ENCODE data around the gene LRMDA. TPM values are rescaled to one million over a fixed set of nuclear protein-coding genes. Genes with fewer than 3 reads are reported as not detected.

Gene LRMDA
- total RNA-seq, 2 experiments from 2014 or later: not detected

- Mint-ChIP-seq H3K9me3 (peaks cover 3% of the 10 kb centered on the region), H3K36me3 (ENCODE audit: low read depth) (no peaks in the 10 kb centered on the region), H3K4me3 (no peak overlapping the region), H3K27ac (no peak overlapping the region), H3K27me3 (ENCODE audit: low read depth) (peaks cover 2% of the 10 kb centered on the region), H3K4me1 (ENCODE audit: low read depth) (no peaks in the 10 kb centered on the region)
- intact Hi-C loops (cut with micrococcal nuclease): loop anchor here (10.0 kb wide), 1 partner anchor 951 kb away; no protein-coding TSS in a partner anchor
- CTCF ChIA-PET: interaction anchor here (0.6 kb wide), 2 partner anchors 22 to 212 kb away, joined by 3 to 4 read pairs; no protein-coding TSS in a partner anchor
- DNase-seq: no peak
These were observed 602.2 kb downstream of the LRMDA start for GRCh38 chr10:76033457-76034196.

- DNase-seq: no peak
- CTCF ChIA-PET: interaction anchor here (0.6 kb wide), 2 partner anchors 21 to 598 kb away, joined by 3 read pairs; no protein-coding TSS in a partner anchor
- intact Hi-C loops (cut with micrococcal nuclease): loop anchor here (5.0 to 10.0 kb wide), 2 partner anchors 742 to 950 kb away; no protein-coding TSS in a partner anchor
- Mint-ChIP-seq H3K9me3 (peaks cover 6% of the 10 kb centered on the region), H3K27me3 (ENCODE audit: low read depth) (peaks cover 2% of the 10 kb centered on the region), H3K36me3 (ENCODE audit: low read depth) (no peaks in the 10 kb centered on the region), H3K4me3 (no peak overlapping the region), H3K4me1 (ENCODE audit: low read depth) (no peaks in the 10 kb centered on the region), H3K27ac (no peak overlapping the region)
These were observed 603.2 kb downstream of the LRMDA start for GRCh38 chr10:76034353-76035205.

- H3K9me3 Mint-ChIP-seq: peaks cover 6% of the 10 kb centered on the region
- CTCF ChIA-PET: interaction anchor here (0.6 to 1.7 kb wide), 2 partner anchors 16 to 599 kb away, joined by 3 to 8 read pairs; no protein-coding TSS in a partner anchor
These were observed 604.0 kb downstream of the LRMDA start for GRCh38 chr10:76035206-76036110.

DNA sequence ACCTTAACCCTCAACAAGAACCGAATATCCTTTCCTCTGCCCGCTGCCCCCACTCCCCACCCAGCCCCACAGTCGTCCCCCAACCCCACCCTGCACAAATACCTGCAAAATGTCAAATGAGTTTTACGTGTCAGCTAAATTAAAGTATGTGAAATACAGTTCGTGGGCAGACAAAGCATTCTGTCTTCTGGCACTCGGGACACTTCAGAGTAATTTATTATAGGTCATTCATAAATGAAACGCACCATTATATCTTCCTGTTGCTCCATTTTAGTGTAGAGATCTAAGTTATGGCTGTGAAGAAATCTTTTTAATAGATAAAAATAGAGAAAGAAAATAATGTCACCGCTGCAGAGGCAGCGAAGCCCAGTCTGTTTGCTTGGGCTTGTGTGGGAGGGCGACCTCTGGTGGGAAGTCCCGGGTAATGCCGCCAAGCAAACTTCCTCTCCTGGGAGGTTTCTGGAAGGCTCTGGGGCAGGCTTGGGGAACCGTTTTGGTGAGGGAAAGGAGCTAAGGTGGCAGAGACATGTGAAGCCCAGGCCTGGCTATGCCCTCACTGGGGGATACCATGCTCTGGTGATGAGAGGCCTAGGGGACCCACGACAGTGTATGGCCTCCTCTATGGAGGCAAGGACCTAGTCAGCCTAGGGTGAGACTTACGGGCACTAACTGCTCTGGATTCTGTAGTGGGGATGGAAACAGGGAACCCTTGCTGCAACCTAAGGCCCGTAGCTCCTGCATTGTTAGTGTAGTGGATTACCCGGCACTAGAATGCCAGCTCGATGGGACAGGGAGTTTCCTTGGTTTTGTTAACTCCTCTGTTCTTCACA, 604.9 kb downstream of the LRMDA start:
- CTCF ChIA-PET: interaction anchor here (0.6 to 1.8 kb wide), 9 partner anchors 7 to 1081 kb away, joined by 3 to 8 read pairs (median 3); no protein-coding TSS in a partner anchor
- intact Hi-C loops (cut with micrococcal nuclease): loop anchor here (1.0 to 10.0 kb wide), 3 partner anchors 636 to 948 kb away; no protein-coding TSS in a partner anchor

More at GRCh38 chr10:76035206-76036110, 604.0 kb downstream of the LRMDA start:
- intact Hi-C loops (cut with micrococcal nuclease): loop anchor here (1.0 to 10.0 kb wide), 3 partner anchors 635 to 949 kb away; no protein-coding TSS in a partner anchor
- Mint-ChIP-seq H3K4me1 (ENCODE audit: low read depth) (no peaks in the 10 kb centered on the region), H3K36me3 (ENCODE audit: low read depth) (no peaks in the 10 kb centered on the region), H3K27me3 (ENCODE audit: low read depth) (peaks cover 2% of the 10 kb centered on the region), H3K27ac (no peak overlapping the region), H3K4me3 (no peak overlapping the region)
- no peak for DNase-seq

DNA sequence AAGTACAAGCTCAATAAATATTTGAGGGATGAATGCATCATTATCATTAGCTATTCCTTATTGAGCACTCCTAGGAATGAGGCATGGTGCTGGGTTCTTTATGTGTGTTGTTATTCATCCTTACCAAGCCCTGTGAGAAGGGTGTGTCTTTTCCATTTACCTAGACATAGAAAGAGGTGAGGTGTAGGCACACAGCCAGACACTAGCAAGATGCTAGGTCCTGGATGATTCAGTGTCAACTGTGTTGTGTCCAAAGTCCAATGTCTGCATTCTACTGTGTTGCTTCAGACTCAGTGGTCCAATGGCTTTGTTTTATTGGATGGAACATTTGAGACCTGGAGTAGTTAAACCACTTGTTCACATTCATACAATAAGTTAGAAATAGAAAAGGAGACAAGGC, 605.5 kb downstream of the LRMDA start:
- Mint-ChIP-seq H3K4me1 (ENCODE audit: low read depth) (no peaks in the 10 kb centered on the region), H3K27ac (no peak overlapping the region), H3K36me3 (ENCODE audit: low read depth) (no peaks in the 10 kb centered on the region), H3K4me3 (no peak overlapping the region), H3K9me3 (peaks cover 7% of the 10 kb centered on the region), H3K27me3 (ENCODE audit: low read depth) (peaks cover 2% of the 10 kb centered on the region)
- intact Hi-C loops (cut with micrococcal nuclease): loop anchor here (1.0 to 10.0 kb wide), 3 partner anchors 637 to 948 kb away; no protein-coding TSS in a partner anchor
- CTCF ChIA-PET: interaction anchor here (0.6 to 1.8 kb wide), 8 partner anchors 8 to 1081 kb away, joined by 3 to 8 read pairs (median 4); no protein-coding TSS in a partner anchor
- DNase-seq: no peak

More for the DNA sequence above, 604.9 kb downstream of the LRMDA start:
- Mint-ChIP-seq H3K36me3 (ENCODE audit: low read depth) (no peaks in the 10 kb centered on the region), H3K9me3 (peaks cover 7% of the 10 kb centered on the region), H3K4me1 (ENCODE audit: low read depth) (no peaks in the 10 kb centered on the region), H3K27ac (no peak overlapping the region), H3K4me3 (no peak overlapping the region), H3K27me3 (ENCODE audit: low read depth) (peaks cover 2% of the 10 kb centered on the region)
- DNase-seq: peak; percentile 64

- Mint-ChIP-seq H3K4me3 (no peak overlapping the region), H3K9me3 (peaks cover 7% of the 10 kb centered on the region), H3K27me3 (ENCODE audit: low read depth) (peaks cover 2% of the 10 kb centered on the region), H3K27ac (no peak overlapping the region), H3K36me3 (ENCODE audit: low read depth) (no peaks in the 10 kb centered on the region), H3K4me1 (ENCODE audit: low read depth) (no peaks in the 10 kb centered on the region)
- CTCF ChIA-PET: interaction anchor here (1.1 to 1.8 kb wide), 2 partner anchors 8 to 10 kb away, joined by 4 to 8 read pairs; no protein-coding TSS in a partner anchor
- intact Hi-C loops (cut with micrococcal nuclease): loop anchor here (5.0 to 10.0 kb wide), 2 partner anchors 745 to 947 kb away; no protein-coding TSS in a partner anchor
- DNase-seq: no peak
These were observed 606.2 kb downstream of the LRMDA start for GRCh38 chr10:76037531-76038155.

DNA sequence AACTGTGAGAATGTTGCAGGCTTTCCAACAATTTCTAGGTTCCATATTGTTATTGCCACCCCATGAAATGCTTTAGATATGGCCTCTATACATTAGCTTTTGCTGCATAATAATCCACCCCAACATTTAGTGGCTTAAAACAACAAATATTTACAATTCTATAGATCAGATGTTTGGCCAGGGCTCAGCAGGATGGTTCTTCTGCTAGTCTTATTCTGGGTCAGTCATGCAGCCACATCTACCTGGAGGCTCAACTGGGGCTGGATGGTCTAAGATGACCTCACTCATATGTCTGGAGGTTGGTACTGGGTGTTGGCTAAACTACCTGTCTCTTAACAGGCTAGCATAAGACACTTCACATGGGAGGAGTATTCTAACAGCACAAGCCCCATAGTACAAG, 607.3 kb downstream of the LRMDA start:
- peaks cover 7% of the 10 kb centered on the region for H3K9me3 Mint-ChIP-seq
- CTCF ChIA-PET: no interaction called here

GRCh38 chr10:76040107-76040829, 608.8 kb downstream of the LRMDA start:
- intact Hi-C loops (cut with micrococcal nuclease): no loop called here
- Mint-ChIP-seq H3K4me1 (ENCODE audit: low read depth) (no peaks in the 10 kb centered on the region), H3K27me3 (ENCODE audit: low read depth) (no peaks in the 10 kb centered on the region), H3K4me3 (no peak overlapping the region), H3K36me3 (ENCODE audit: low read depth) (no peaks in the 10 kb centered on the region), H3K9me3 (peaks cover 7% of the 10 kb centered on the region), H3K27ac (no peak overlapping the region)
- no peak for DNase-seq
- CTCF ChIA-PET: no interaction called here

More for the DNA sequence above, 607.3 kb downstream of the LRMDA start:
- intact Hi-C loops (cut with micrococcal nuclease): loop anchor here (5.0 to 10.0 kb wide), 2 partner anchors 746 to 946 kb away; no protein-coding TSS in a partner anchor
- no peaks in the 10 kb centered on the region for H3K4me1 Mint-ChIP-seq (ENCODE audit: low read depth)
- H3K27ac Mint-ChIP-seq: no peak overlapping the region
- H3K4me3 Mint-ChIP-seq: no peak overlapping the region
- DNase-seq: no peak
- H3K36me3 Mint-ChIP-seq (ENCODE audit: low read depth): no peaks in the 10 kb centered on the region
- H3K27me3 Mint-ChIP-seq (ENCODE audit: low read depth): no peaks in the 10 kb centered on the region

- peaks cover 7% of the 10 kb centered on the region for H3K9me3 Mint-ChIP-seq
- no peak for DNase-seq
- H3K36me3 Mint-ChIP-seq (ENCODE audit: low read depth): no peaks in the 10 kb centered on the region
- intact Hi-C loops (cut with micrococcal nuclease): no loop called here
- peaks cover 5% of the 10 kb centered on the region for H3K27me3 Mint-ChIP-seq (ENCODE audit: low read depth)
- no peak overlapping the region for H3K4me3 Mint-ChIP-seq
- H3K27ac Mint-ChIP-seq: no peak overlapping the region
- no peaks in the 10 kb centered on the region for H3K4me1 Mint-ChIP-seq (ENCODE audit: low read depth)
- CTCF ChIA-PET: no interaction called here
These were observed 609.4 kb downstream of the LRMDA start for GRCh38 chr10:76040830-76041220.

DNA sequence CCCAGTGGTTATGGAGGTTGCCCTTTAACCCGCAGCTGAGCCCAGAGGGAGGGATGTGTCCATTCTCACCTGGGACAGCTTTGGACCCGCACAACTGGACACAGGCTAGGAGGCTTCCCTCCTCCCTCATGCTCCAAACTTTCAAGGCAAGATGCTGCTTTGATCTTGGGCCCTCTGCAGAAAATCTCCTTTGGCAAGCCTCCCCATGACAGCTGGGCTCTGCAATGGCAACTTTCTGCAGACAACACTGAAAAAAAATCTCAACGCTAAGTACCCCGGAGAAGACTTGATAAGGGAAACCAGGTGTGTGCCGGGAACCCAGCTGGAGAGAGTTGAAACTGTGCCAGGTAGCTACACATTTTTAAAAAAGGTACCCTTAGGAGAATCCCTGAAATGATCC, 610.1 kb downstream of the LRMDA start:
- CTCF ChIA-PET: no interaction called here
- no peak for DNase-seq
- intact Hi-C loops (cut with micrococcal nuclease): no loop called here
- Mint-ChIP-seq H3K27ac (no peak overlapping the region), H3K4me1 (ENCODE audit: low read depth) (no peaks in the 10 kb centered on the region), H3K9me3 (peaks cover 7% of the 10 kb centered on the region), H3K4me3 (no peak overlapping the region), H3K36me3 (ENCODE audit: low read depth) (no peaks in the 10 kb centered on the region), H3K27me3 (ENCODE audit: low read depth) (peaks cover 8% of the 10 kb centered on the region)

Data from activated naive CD4-positive, alpha-beta T cell treated with anti-CD3 and anti-CD28 coated beads for 36 hours (primary cell).